ENCODE measurements around the gene THOP1. TPM values are rescaled to one million over a fixed set of nuclear protein-coding genes. Genes with fewer than 3 reads are reported as not detected.

Gene THOP1
- total and polyA plus RNA-seq, 10 of the 15 experiments (the other 5 are each of a cell fraction or from before 2014, with no cell fraction given) = 1.9 to 270 (median 169) TPM

DNA sequence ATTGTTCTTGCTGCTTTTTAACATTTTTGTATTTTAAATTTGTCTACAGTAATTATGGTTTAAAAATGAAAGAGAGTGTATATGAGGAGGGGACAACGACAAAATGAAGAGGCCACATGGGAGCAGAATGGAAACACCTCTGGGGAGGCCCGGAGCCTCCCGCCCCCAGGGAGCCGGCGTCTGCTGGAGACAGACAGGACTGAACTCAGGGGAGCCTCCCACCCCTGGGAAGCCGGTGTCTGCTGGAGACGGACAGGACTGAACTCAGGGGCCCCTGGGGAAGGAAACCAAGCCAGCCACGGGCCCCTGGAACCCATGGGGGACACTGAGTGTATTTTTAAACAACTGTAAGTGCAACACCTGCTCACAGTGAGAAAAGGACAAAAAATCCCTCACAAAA is 28.8 kb upstream of the THOP1 start:
- H3K9me3 ChIP-seq (replicated peaks; ENCODE audit: control insufficient read depth, insufficient read depth, low read length) = no peaks in the 10 kb centered on the region
- H3K9ac ChIP-seq (ENCODE audit: control insufficient read depth, insufficient read depth, low read length) = no peak overlapping the region
- no peaks in the 10 kb centered on the region for H4K20me1 ChIP-seq (ENCODE audit: control insufficient read depth, insufficient read depth)
- ATAC-seq = no peak
- intact Hi-C loops (cut with micrococcal nuclease; ENCODE audit: unreplicated experiment) = no loop called here
- H3K36me3 ChIP-seq (ENCODE audit: control insufficient read depth in 2 of 2, insufficient read depth in 2 of 2, low read length in 1 of 2) = peaks cover 8 to 28% of the 10 kb centered on the region in 2 experiments
- ChIA-PET POLR2A (no interaction called here), RAD21 (ENCODE audit: unreplicated experiment) (no interaction called here), SMC1A (ENCODE audit: uncharacterized antibody, unreplicated experiment) (interaction anchor here (0.6 kb wide), 1 partner anchor 93 kb away, joined by 3 read pairs; no protein-coding TSS in a partner anchor), CTCF (interaction anchor here (0.6 kb wide), 1 partner anchor 74 kb away, joined by 4 read pairs; no protein-coding TSS in a partner anchor)
- H3K27me3 ChIP-seq (replicated peaks in 1 of 2; ENCODE audit: control insufficient read depth in 2 of 2, insufficient read depth in 2 of 2, low read length in 1 of 2) = no peaks in the 10 kb centered on the region
- no TSS peak for BruUV-seq (replicated peaks)
- DNase-seq (ENCODE audit: low read depth, low spot score) = no peak
- H2AFZ ChIP-seq (ENCODE audit: control insufficient read depth, low read depth, low read length) = no peak overlapping the region
- WGBS (ENCODE audit: insufficient coverage, insufficient replicate concordance, low lambda C conversion rate, missing lambda C conversion rate) = 70% methylated on average over 8 of the region's 8 CpGs
- H3K79me2 ChIP-seq (ENCODE audit: control insufficient read depth, insufficient read depth, low read length) = no peaks in the 10 kb centered on the region
- FAIRE-seq = no peak
- H3K27ac ChIP-seq (ENCODE audit: control insufficient read depth, insufficient read depth) = no peak overlapping the region
- H3K4me2 ChIP-seq (ENCODE audit: control insufficient read depth, insufficient read depth) = no peak overlapping the region
- in situ Hi-C loops (cut with MboI) = no loop called here
- no peaks in the 10 kb centered on the region; the same call in 1 of the 2 replicates for H3K4me1 ChIP-seq (ENCODE audit: control insufficient read depth, insufficient read depth, low read length)
- TF ChIP-seq HSF1 (IDR thresholded peaks at IDR 0.05; ENCODE audit: low read depth, low read length) = no peak
- TF ChIP-seq SRF (IDR thresholded peaks at IDR 0.05; ENCODE audit: low read depth in 2 of 2, low read length in 2 of 2) = no peak
- no peak for TF ChIP-seq REST (IDR thresholded peaks at IDR 0.05; ENCODE audit: low read depth, low read length)
- TF ChIP-seq ATF7 (IDR thresholded peaks at IDR 0.05; ENCODE audit: low read depth) = no peak
- no peak for TF ChIP-seq MEF2B (IDR thresholded peaks at IDR 0.05; ENCODE audit: partially characterized antibody, poor library complexity, severe bottlenecking)
- no peak for TF ChIP-seq CHD4 (IDR thresholded peaks at IDR 0.05)
- no peak for TF ChIP-seq CBFB (IDR thresholded peaks at IDR 0.05; ENCODE audit: low read depth)
- TF ChIP-seq CHD2 (IDR thresholded peaks at IDR 0.05; ENCODE audit: borderline replicate concordance, low read depth, low read length) = no peak
- no peak for TF ChIP-seq RBBP5 (conservative IDR thresholded peaks at IDR 0.05)
- no peak overlapping the region for H3K4me3 ChIP-seq

Measured in GM12878 (cell line).